Endothelial cell of umbilical vein (primary cell): ENCODE results near the gene C20orf141. TPM values are rescaled to one million over a fixed set of nuclear protein-coding genes. Genes with fewer than 3 reads are reported as not detected.

ENCODE experiments used
- BruUV-seq: library from RNA; stranded (reverse); fragments of 400-500 nt; replicated peaks from 2 replicates; lab custom pipeline; 2021; lab: Mats Ljungman, UMichigan
- CTCF ChIA-PET: fragments of 300-600, 350-600 bp; sonication (Branson Sonifier 250); formaldehyde crosslinking; loops from one replicate; lab custom pipeline; 2021; ENCODE audit warnings: antibody characterized with exemption, inconsistent platforms; lab: Charles Lee
- POLR2A ChIA-PET: fragments of 300-600, 350-600 bp; sonication (Branson Sonifier 250); formaldehyde crosslinking; loops from one replicate; lab custom pipeline; 2021; ENCODE audit warnings: antibody characterized with exemption, inconsistent platforms; lab: Charles Lee
- DNase-seq: peaks from one replicate; pipeline ENCODE4 v3.0.0-alpha.2; 2011; ENCODE audit warnings: low read depth, low spot score
- FAIRE-seq: peaks from 2 replicates; lab custom pipeline; 2011; peaks lifted over from hg19 to GRCh38; lab: Jason Lieb, UNC
- H2AFZ ChIP-seq: 2 replicates; pipeline ENCODE4 v1.6.0; 2012; ENCODE audit warnings: low read depth, low read length, control low read depth, inconsistent platforms
- H3K27ac ChIP-seq: 2 replicates; pipeline ENCODE4 v1.5.1; 2011; ENCODE audit warnings: low read depth, mild to moderate bottlenecking, control low read depth, low read length, moderate library complexity; ENCODE audit not compliant: insufficient read depth
- H3K27me3 ChIP-seq, 2 experiments: 2 replicates each; pipeline versions ENCODE4 v1.6.0 to v1.6.1; 2011; ENCODE audit warnings: low read length in 2 of 2, mixed read lengths in 1 of 2; ENCODE audit not compliant: control insufficient read depth in 2 of 2, insufficient read depth in 2 of 2
- H3K36me3 ChIP-seq, 2 experiments: 2 replicates in 1 of 2; 3 replicates in 1 of 2; pipeline ENCODE4 v1.5.1; 2011; ENCODE audit warnings: low read length in 2 of 2, mild to moderate bottlenecking in 1 of 2, moderate library complexity in 1 of 2; ENCODE audit not compliant: control insufficient read depth in 2 of 2, insufficient read depth in 2 of 2; ENCODE audit errors: extremely low read depth in 1 of 2
- H3K4me1 ChIP-seq: 3 replicates; pipeline ENCODE4 v1.5.1; 2011; ENCODE audit warnings: mild to moderate bottlenecking, low read length; ENCODE audit not compliant: control insufficient read depth, insufficient read depth; ENCODE audit errors: extremely low read depth
- H3K4me2 ChIP-seq: 2 replicates; pipeline ENCODE4 v1.6.1; 2011; ENCODE audit warnings: low read length, control low read depth, mixed read lengths; ENCODE audit not compliant: insufficient read depth
- H3K4me3 ChIP-seq, 3 experiments: fragments of 200-600 bp in 1 of 3; sonication (generic), shearing (Covaris generic) in 1 of 3; replicated peaks in 1 of 3; 2 replicates each; pipeline ENCODE4 v1.5.1; 2011 to 2016; ENCODE audit warnings: control low read depth in 3 of 3, low read length in 3 of 3, mild to moderate bottlenecking in 2 of 3, inconsistent platforms in 1 of 3, low read depth in 1 of 3, moderate library complexity in 1 of 3; ENCODE audit not compliant: insufficient read depth in 1 of 3
- H3K79me2 ChIP-seq: 2 replicates; pipeline ENCODE4 v1.6.0; 2012; ENCODE audit warnings: low read length, inconsistent platforms; ENCODE audit not compliant: control insufficient read depth, insufficient read depth
- H3K9ac ChIP-seq: replicated peaks from 2 replicates; pipeline ENCODE3; 2011; ENCODE audit warnings: low read length, control low read depth; ENCODE audit not compliant: insufficient read depth; ENCODE audit errors: extremely low read depth
- H3K9me1 ChIP-seq: replicated peaks from 3 replicates; pipeline ENCODE4 v1.6.0; 2011; ENCODE audit warnings: mild to moderate bottlenecking, low read length; ENCODE audit not compliant: control insufficient read depth, insufficient read depth; ENCODE audit errors: extremely low read depth
- H3K9me3 ChIP-seq: replicated peaks from 2 replicates; pipeline ENCODE4 v1.5.1; 2012; ENCODE audit warnings: low read length, inconsistent platforms; ENCODE audit not compliant: control insufficient read depth, insufficient read depth
- H4K20me1 ChIP-seq: replicated peaks from 2 replicates; pipeline ENCODE3; 2011; ENCODE audit warnings: mild to moderate bottlenecking, low read length; ENCODE audit not compliant: control insufficient read depth, insufficient read depth; ENCODE audit errors: extremely low read depth
- CTCF ChIP-seq, 2 donors: IDR thresholded peaks; 1 replicate in 1 of 2; 2 replicates in 1 of 2; pipeline ENCODE4 v1.5.1; 2011; ENCODE audit warnings: low read length in 2 of 2, mild to moderate bottlenecking in 2 of 2, moderate library complexity in 2 of 2, control low read depth in 1 of 2, inconsistent platforms in 1 of 2, low read depth in 1 of 2; ENCODE audit not compliant: insufficient read depth in 1 of 2; ENCODE audit errors: extremely low read depth in 1 of 2
- EZH2 ChIP-seq: IDR thresholded peaks from 2 replicates; pipeline ENCODE4 v1.6.1; 2012; ENCODE audit warnings: borderline replicate concordance, low read depth, mild to moderate bottlenecking, moderate library complexity, low read length, inconsistent platforms; ENCODE audit not compliant: severe bottlenecking
- FOS ChIP-seq: IDR thresholded peaks from 2 replicates; pipeline ENCODE4 v1.6.1; 2011; ENCODE audit warnings: mild to moderate bottlenecking, low read length, moderate library complexity, borderline replicate concordance; ENCODE audit not compliant: insufficient read depth
- GATA2 ChIP-seq: IDR thresholded peaks from 2 replicates; pipeline ENCODE4 v1.7.0; 2011; ENCODE audit warnings: low read depth, mild to moderate bottlenecking, moderate library complexity, mixed read lengths, low read length; ENCODE audit not compliant: insufficient read length, insufficient read depth
- JUN ChIP-seq: IDR thresholded peaks from 2 replicates; pipeline ENCODE4 v1.6.1; 2011; ENCODE audit warnings: borderline replicate concordance, low read depth; ENCODE audit not compliant: insufficient read length, insufficient read depth
- MAX ChIP-seq: IDR thresholded peaks from 2 replicates; pipeline ENCODE4 v1.6.1; 2011; ENCODE audit not compliant: insufficient read depth, insufficient read length
- MYC ChIP-seq: IDR thresholded peaks from one replicate; pipeline ENCODE4 v1.6.1; 2011; ENCODE audit warnings: mild to moderate bottlenecking, low read depth, low read length
- POLR2A ChIP-seq: IDR thresholded peaks from 2 replicates; pipeline ENCODE4 v1.6.1; 2012; ENCODE audit warnings: low read depth, mild to moderate bottlenecking, control low read depth, low read length
- POLR2AphosphoS5 ChIP-seq: IDR thresholded peaks from 2 replicates; pipeline ENCODE4 v1.6.1; 2012; ENCODE audit warnings: low read depth, mild to moderate bottlenecking, control low read depth, low read length, moderate library complexity; ENCODE audit not compliant: insufficient read depth
- dilution Hi-C: fragments of 300-500 bp; cut with MboI; formaldehyde crosslinking; loops from one replicate; pipeline ENCODE4 v1.15.0; 2019; ENCODE audit warnings: low sequenced_read_pairs; ENCODE audit not compliant: extremely low pct_ligation_motif_present
- intact Hi-C: fragments of 100-400 bp; cut with micrococcal nuclease; formaldehyde crosslinking; loops from one replicate; pipeline ENCODE4 v1.10.0; 2022
- polyA plus RNA-seq, 4 experiments: library from polyadenylated mRNA; depleted of rRNA in 3 of 4; stranded (reverse) in 3 of 4; unstranded in 1 of 4; fragments of >200 nt; gene quantifications; 2 replicates each; pipeline versions ENCODE4 v1.2.1 to v1.2.3, GENCODE V29; 2011 to 2012; ENCODE audit warnings: missing spikeins in 1 of 4
- total RNA-seq: library from RNA; stranded (reverse); gene quantifications from 2 replicates; pipeline ENCODE4 v1.2.3, GENCODE V29; 2021

C20orf141 gene
- total and polyA plus RNA-seq, 2 donors (not counting 3 experiments of a cell fraction or from before 2014, with no cell fraction given): not detected

- H3K4me3 ChIP-seq: no peak overlapping the region
- H3K9me1 ChIP-seq: no peaks in the 10 kb centered on the region
- peaks cover 0 to 2% of the 10 kb centered on the region in 2 experiments for H3K27me3 ChIP-seq
- CTCF ChIA-PET: no interaction called here
- peaks cover 6% of the 10 kb centered on the region for H3K4me1 ChIP-seq
- TF ChIP-seq EZH2 (no peak), CTCF (IDR thresholded peaks at IDR 0.05; ENCODE audit: extremely low read depth in 1 of 2, insufficient read depth in 1 of 2, low read depth in 1 of 2, low read length in 2 of 2) (no peak), GATA2 (no peak), POLR2AphosphoS5 (no peak), MAX (no peak), JUN (no peak), MYC (no peak), FOS (no peak), POLR2A (no peak)
- BruUV-seq: no TSS peak
- peaks cover 0 to 2% of the 10 kb centered on the region in 2 experiments for H3K36me3 ChIP-seq
- POLR2A ChIA-PET: no interaction called here
- no peak for DNase-seq
- FAIRE-seq: no peak
- H3K27ac ChIP-seq: no peak overlapping the region
- H3K79me2 ChIP-seq: no peaks in the 10 kb centered on the region
- H4K20me1 ChIP-seq: no peaks in the 10 kb centered on the region
- no peak overlapping the region for H3K9ac ChIP-seq
- dilution Hi-C loops: no loop called here
- intact Hi-C loops: no loop called here
- no peak overlapping the region for H3K4me2 ChIP-seq
- no peaks in the 10 kb centered on the region for H3K9me3 ChIP-seq
- no peak overlapping the region for H2AFZ ChIP-seq
These were observed 19.8 kb downstream of the C20orf141 start for GRCh38 chr20:2834401-2835110.
